ENCODE data around the gene C8G.

DNA sequence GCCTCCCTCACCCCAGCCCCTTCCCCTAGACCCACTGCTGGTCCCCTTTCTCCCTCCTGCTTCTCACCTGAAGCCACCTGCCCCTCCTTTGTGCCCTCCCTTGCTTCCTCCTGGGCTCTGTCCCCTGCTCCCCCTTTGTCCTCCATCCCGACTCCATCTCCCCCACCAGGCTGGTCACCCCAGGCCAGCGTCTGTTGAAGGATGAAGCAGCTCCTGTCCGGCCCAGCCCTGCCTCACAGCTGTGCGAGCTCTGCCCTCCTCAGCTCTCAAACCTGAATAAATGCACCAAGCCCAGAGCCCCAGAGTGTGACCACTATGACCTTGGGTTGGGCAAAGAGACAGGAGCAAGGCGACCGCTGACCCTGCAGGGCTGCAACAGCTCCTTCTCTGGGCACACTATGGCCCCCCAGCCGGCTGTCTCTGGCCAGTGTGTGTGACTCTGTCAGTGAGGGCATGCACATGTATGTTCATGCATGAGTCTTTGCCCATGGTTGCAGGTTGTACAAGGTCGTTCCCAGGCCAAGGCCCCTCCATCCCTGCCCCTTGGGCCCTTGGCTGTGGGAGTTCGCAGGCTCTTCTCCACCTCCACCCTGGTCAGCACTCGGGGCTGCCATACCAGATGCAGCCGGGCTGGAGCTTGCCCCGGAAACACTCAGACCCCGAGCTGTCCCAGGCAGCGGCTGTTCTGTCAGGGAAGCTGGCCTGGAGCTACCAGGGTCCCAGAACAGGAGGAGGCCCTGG is 10.3 kb downstream of the C8G start:
- TF ChIP-seq, protein P1, sequence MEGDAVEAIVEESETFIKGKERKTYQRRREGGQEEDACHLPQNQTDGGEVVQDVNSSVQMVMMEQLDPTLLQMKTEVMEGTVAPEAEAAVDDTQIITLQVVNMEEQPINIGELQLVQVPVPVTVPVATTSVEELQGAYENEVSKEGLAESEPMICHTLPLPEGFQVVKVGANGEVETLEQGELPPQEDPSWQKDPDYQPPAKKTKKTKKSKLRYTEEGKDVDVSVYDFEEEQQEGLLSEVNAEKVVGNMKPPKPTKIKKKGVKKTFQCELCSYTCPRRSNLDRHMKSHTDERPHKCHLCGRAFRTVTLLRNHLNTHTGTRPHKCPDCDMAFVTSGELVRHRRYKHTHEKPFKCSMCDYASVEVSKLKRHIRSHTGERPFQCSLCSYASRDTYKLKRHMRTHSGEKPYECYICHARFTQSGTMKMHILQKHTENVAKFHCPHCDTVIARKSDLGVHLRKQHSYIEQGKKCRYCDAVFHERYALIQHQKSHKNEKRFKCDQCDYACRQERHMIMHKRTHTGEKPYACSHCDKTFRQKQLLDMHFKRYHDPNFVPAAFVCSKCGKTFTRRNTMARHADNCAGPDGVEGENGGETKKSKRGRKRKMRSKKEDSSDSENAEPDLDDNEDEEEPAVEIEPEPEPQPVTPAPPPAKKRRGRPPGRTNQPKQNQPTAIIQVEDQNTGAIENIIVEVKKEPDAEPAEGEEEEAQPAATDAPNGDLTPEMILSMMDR (IDR thresholded peaks at IDR 0.05), result no peak
- no peak for TF ChIP-seq POLR2A (IDR thresholded peaks at IDR 0.05)
